Memory B cell (primary cell): ENCODE results near the gene WDR81.
A peak's percentile ranks its signal among the peaks of the same experiment; 100 is the strongest.
"Not testable (repeated sequence)": the region's sequence is repeated elsewhere in the genome, so short reads cannot be mapped to it uniquely, and the experiment has no call there.

Source experiments
- ATAC-seq: fragments of 150-1000 bp; cut with Tn5 transposase; 2 replicates; pipeline ENCODE4 v1.10.0; 2021; ENCODE audit warnings: low read depth, mild to moderate bottlenecking, moderate library complexity
- DNase-seq, 2 donors: peaks; one replicate each; pipeline ENCODE4 v3.0.0; 2022; ENCODE audit warnings: low spot score in 2 of 2
- H3K27ac Mint-ChIP-seq: one replicate; pipeline ENCODE4 v1.8.0; 2022; ENCODE audit warnings: mild to moderate bottlenecking, moderate library complexity, mixed read lengths
- H3K27me3 Mint-ChIP-seq: one replicate; pipeline ENCODE4 v1.8.0; 2022; ENCODE audit warnings: mixed read lengths
- H3K36me3 Mint-ChIP-seq: one replicate; pipeline ENCODE4 v1.8.0; 2022; ENCODE audit warnings: mild to moderate bottlenecking, mixed read lengths
- H3K4me1 Mint-ChIP-seq: one replicate; pipeline ENCODE4 v1.8.0; 2022; ENCODE audit warnings: mixed read lengths
- H3K4me3 Mint-ChIP-seq: one replicate; pipeline ENCODE4 v1.8.0; 2022; ENCODE audit warnings: mild to moderate bottlenecking, moderate library complexity, mixed read lengths
- H3K9me3 Mint-ChIP-seq: one replicate; pipeline ENCODE4 v1.8.0; 2022; ENCODE audit warnings: mixed read lengths

Gene WDR81

DNA sequence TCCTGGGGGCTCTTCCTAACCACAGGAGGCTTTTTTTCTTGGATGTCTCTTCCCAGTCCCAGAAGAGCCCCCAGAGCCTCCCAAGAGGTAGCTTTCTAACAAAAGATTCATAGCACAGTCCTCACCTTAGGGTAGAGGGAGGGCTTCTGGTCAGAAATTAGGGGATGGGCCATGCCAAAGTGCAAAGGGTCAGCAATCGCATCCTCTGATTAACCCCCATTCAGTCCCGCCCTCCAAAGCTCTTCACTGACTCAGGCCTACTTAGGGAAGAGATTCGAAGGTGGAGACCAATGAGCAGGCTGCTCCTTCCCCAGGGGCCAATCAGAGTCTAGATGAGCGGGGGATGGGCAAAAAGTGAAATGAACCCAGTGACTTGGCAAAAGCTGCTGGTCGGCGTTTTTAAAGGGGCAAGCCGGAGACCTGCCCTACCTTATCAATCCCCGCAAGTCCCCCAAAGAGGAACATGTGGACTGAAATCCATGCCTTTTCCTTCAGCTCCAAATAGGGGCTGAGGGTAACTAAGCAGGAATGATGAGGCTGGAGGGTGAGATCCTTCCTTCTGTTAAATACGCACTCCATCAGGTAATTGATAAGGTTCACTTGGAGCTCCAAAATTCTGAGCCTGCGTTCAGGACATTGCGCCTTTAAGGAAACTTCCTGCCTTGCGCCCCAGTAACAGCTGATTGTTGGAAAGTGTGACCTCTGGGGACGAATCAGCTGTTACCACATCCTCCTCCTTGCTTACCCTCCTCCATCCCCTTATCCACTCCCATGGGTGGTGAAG is 7.4 kb upstream of the WDR81 start:
- Mint-ChIP-seq H3K27ac (peak overlapping the region; percentile 94), H3K4me3 (peak overlapping the region; percentile 96), H3K9me3 (no peaks in the 10 kb centered on the region), H3K36me3 (no peaks in the 10 kb centered on the region), H3K27me3 (peaks cover 5% of the 10 kb centered on the region), H3K4me1 (peaks cover 22% of the 10 kb centered on the region)
- DNase-seq (peak; percentile 67 to 81), ATAC-seq (peak; percentile 46)

DNA sequence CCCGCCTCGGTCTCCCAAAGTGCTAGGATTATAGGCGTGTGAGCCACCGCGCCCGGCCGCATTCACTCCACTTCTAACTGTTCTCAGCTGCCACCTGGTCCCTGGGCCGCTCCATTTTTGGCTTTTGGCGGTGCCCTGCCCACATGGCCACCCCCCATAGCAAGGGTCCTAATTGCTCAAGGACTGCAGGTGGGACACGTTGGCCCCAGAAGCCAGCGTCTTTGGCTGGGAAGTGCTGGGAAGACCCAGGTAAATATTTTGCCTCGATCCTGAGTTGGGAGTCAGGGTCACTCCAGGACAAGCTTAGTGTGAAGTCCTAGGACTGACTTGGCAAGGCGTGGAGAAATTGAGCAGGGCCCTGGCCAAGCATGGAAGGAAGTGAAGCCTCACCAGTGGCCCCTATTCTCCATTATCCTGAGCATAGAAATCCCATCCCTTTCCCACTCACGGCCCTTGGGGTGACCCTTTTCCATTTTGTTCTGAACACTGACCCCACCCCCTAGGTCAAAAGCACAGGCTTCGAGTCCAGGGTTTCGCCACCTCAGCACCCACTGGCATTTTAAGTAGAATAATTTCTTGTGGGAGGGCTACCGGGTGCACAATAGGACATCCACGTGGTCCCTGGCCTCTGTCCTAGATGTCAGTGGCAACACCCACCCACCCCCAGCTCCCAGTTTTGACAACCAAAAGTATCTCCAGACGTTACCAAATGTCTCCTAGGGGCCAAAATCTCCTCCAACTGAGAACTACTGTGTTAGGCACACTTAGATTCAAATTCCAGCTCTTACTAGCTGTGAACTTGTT is 5.9 kb upstream of the WDR81 start:
- Mint-ChIP-seq H3K36me3 (no peaks in the 10 kb centered on the region), H3K27ac (no peak overlapping the region), H3K4me1 (peaks cover 29% of the 10 kb centered on the region), H3K9me3 (no peaks in the 10 kb centered on the region), H3K4me3 (no peak overlapping the region), H3K27me3 (peaks cover 5% of the 10 kb centered on the region)
- no peak for DNase-seq
- no peak for ATAC-seq

DNA sequence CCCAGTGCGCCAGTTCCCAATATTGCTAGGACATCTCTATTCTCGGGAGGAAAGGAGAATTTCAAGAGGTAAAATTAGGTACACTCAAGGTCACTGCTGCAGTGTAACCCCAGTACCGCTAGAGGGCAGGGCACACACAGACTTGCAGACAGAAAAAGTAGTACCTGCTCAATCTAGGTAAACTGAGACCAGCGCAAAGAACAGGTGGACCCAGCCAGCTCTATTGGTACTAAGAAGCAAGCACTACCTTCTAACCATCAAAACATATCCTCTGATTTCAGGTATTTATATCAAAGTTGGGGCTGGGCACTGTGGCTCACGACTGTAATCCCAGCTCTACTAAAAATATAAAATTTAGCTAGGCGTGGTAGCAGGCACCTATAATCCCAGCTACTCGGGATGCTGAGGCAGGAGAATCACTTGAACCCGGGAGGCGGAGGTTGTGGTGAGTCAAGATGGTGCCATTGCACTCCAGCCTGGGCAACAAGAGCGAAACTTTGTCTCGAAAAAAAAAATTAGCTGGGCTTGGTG is 3.6 kb upstream of the WDR81 start:
- Mint-ChIP-seq H3K27me3 (no peaks in the 10 kb centered on the region), H3K9me3 (no peaks in the 10 kb centered on the region), H3K4me3 (no peak overlapping the region), H3K36me3 (peaks cover 2% of the 10 kb centered on the region), H3K4me1 (peaks cover 28% of the 10 kb centered on the region), H3K27ac (peak overlapping the region; percentile 53)
- no peak for ATAC-seq
- DNase-seq = peak; percentile 64 to 67

DNA sequence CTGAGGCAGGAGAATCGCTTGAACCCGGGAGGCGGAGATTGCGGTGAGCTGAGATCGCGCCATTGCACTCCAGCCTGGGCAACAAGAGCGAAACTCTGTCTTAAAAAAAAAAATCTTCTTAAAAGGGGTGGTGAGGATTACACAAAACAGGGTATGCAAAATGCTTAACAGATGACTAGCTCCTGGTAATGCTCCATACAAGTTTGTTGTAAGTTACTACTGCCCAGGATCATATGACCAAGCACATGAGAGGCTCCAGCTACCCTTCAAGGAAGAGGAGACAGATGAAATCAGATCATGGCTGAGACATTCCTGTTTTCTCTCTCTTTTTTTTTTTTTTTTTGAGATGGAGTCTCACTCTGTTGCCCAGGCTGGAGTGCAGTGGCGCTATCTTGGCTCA is 2.5 kb upstream of the WDR81 start:
- not testable (repeated sequence) for H3K27me3 Mint-ChIP-seq, H3K9me3 Mint-ChIP-seq, ATAC-seq, DNase-seq, H3K36me3 Mint-ChIP-seq
- H3K4me3 Mint-ChIP-seq = peak overlapping the region; percentile 24
- H3K27ac Mint-ChIP-seq = peak overlapping the region; percentile 96
- peaks cover 25% of the 10 kb centered on the region for H3K4me1 Mint-ChIP-seq

DNA sequence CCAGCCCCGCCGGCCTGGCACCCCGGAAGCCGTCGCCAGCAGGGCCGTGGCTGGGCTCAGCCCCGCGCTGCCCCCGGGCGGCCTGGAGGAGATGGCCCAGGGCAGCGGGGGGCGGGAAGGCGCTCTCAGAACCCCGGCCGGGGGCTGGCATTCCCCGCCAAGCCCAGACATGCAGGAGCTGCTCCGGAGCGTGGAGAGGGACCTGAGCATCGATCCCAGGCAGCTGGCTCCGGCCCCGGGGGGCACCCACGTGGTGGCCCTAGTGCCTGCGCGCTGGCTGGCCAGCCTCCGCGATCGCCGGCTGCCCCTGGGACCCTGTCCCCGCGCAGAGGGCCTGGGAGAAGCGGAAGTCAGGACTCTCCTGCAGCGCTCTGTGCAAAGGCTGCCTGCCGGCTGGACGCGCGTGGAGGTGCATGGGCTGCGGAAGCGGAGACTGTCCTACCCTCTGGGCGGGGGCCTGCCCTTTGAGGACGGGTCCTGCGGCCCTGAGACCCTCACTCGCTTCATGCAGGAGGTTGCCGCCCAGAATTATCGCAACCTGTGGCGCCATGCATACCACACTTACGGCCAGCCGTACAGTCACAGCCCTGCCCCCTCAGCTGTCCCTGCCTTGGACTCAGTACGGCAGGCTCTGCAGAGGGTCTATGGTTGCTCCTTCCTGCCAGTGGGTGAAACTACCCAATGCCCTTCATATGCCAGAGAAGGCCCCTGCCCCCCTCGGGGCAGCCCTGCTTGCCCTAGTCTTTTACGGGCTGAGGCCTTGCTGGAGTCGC is 551 bp downstream of the WDR81 start:
- Mint-ChIP-seq H3K27ac (peak overlapping the region; percentile 31), H3K27me3 (no peaks in the 10 kb centered on the region), H3K4me1 (peaks cover 27% of the 10 kb centered on the region), H3K36me3 (peaks cover 13% of the 10 kb centered on the region), H3K9me3 (no peaks in the 10 kb centered on the region), H3K4me3 (peak overlapping the region; percentile 82)
- DNase-seq = no peak
- peak; percentile 23 for ATAC-seq

DNA sequence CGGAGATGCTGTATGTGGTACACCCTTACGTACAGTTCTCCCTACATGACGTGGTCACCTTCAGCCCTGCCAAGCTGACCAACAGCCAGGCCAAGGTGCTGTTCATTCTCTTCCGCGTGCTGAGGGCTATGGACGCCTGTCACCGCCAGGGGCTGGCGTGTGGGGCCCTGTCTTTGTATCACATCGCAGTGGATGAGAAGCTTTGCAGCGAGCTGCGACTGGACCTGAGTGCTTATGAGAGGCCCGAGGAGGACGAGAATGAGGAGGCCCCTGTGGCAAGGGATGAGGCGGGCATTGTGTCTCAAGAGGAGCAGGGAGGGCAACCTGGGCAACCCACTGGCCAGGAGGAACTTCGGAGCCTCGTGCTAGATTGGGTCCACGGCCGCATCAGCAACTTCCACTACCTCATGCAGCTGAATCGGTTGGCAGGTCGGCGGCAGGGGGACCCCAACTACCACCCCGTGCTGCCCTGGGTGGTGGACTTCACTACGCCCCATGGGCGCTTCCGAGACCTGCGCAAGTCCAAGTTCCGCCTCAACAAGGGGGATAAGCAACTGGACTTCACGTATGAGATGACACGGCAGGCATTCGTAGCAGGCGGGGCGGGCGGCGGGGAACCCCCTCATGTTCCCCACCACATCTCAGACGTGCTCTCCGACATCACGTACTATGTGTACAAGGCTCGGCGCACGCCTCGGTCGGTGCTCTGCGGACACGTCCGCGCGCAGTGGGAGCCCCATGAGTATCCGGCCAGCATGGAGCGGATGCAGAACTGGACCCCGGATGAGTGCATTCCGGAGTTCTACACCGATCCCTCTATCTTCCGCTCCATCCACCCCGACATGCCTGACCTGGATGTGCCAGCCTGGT is 1.4 kb downstream of the WDR81 start:
- DNase-seq = no peak
- peak overlapping the region; percentile 82 for H3K4me3 Mint-ChIP-seq
- H3K9me3 Mint-ChIP-seq = no peaks in the 10 kb centered on the region
- H3K27me3 Mint-ChIP-seq = no peaks in the 10 kb centered on the region
- H3K27ac Mint-ChIP-seq = peak overlapping the region; percentile 31
- H3K36me3 Mint-ChIP-seq = peaks cover 13% of the 10 kb centered on the region
- peaks cover 26% of the 10 kb centered on the region for H3K4me1 Mint-ChIP-seq
- no peak for ATAC-seq

DNA sequence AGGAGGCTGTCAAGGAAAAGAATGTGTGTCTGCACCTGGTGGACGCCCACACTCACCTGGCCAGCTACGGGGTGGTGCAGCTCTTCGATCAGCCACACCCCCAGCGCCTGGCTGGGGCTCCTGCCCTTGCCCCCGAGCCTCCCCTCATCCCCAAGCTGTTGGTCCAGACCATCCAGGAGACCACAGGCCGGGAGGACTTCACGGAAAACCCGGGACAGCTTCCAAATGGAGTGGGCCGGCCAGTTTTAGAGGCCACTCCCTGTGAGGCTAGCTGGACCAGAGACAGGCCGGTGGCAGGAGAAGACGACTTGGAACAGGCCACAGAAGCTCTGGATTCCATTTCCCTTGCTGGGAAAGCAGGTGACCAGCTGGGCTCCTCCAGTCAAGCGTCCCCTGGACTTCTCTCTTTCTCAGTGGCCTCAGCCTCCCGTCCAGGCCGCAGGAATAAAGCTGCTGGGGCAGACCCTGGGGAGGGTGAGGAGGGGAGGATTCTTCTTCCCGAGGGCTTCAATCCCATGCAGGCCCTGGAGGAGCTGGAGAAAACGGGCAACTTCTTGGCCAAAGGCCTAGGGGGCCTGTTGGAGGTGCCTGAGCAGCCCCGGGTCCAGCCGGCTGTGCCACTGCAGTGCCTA is 2.2 kb downstream of the WDR81 start:
- Mint-ChIP-seq H3K27ac (no peak overlapping the region), H3K27me3 (no peaks in the 10 kb centered on the region), H3K4me1 (peaks cover 25% of the 10 kb centered on the region), H3K9me3 (no peaks in the 10 kb centered on the region), H3K36me3 (peaks cover 14% of the 10 kb centered on the region), H3K4me3 (no peak overlapping the region)
- ATAC-seq = no peak
- DNase-seq = no peak

DNA sequence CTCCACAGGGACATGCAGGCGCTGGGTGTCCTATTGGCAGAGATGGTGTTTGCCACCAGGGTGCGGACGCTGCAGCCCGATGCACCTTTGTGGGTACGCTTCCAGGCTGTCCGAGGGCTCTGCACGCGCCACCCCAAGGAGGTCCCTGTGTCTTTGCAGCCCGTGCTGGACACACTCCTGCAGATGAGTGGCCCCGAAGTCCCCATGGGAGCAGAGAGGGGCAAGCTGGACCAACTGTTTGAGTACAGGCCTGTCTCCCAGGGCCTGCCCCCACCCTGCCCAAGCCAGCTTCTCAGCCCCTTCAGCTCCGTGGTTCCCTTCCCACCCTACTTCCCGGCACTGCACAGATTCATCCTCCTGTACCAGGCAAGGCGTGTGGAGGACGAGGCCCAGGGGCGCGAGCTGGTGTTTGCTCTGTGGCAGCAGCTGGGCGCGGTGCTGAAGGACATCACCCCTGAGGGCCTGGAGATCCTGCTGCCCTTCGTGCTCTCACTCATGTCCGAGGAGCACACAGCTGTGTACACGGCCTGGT is 2.8 kb downstream of the WDR81 start:
- no peak for DNase-seq
- Mint-ChIP-seq H3K36me3 (peaks cover 14% of the 10 kb centered on the region), H3K4me3 (no peak overlapping the region), H3K27me3 (no peaks in the 10 kb centered on the region), H3K9me3 (no peaks in the 10 kb centered on the region), H3K4me1 (peaks cover 25% of the 10 kb centered on the region), H3K27ac (no peak overlapping the region)
- ATAC-seq = no peak

DNA sequence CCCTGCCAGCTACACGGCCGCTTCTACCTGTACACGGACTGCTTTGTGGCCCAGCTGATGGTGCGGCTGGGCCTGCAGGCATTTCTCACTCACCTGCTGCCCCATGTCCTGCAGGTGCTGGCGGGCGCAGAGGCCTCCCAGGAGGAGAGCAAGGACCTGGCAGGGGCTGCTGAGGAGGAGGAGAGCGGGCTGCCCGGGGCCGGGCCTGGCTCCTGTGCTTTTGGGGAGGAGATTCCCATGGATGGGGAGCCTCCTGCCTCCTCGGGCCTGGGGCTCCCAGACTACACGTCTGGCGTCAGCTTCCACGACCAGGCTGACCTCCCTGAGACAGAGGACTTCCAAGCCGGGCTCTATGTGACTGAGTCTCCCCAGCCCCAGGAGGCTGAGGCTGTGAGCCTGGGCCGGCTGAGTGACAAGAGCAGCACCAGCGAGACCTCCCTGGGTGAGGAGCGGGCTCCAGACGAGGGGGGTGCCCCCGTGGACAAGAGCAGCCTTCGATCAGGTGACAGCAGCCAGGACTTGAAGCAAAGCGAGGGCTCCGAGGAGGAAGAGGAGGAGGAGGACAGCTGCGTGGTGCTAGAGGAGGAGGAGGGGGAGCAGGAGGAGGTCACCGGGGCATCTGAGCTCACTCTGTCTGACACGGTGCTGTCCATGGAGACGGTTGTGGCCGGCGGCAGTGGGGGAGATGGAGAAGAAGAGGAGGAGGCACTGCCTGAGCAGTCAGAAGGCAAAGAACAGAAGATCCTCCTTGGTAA is 3.5 kb downstream of the WDR81 start:
- Mint-ChIP-seq H3K27ac (no peak overlapping the region), H3K4me1 (peaks cover 27% of the 10 kb centered on the region), H3K27me3 (no peaks in the 10 kb centered on the region), H3K9me3 (no peaks in the 10 kb centered on the region), H3K36me3 (peaks cover 18% of the 10 kb centered on the region), H3K4me3 (peak overlapping the region; percentile 49)
- no peak for DNase-seq
- no peak for ATAC-seq

DNA sequence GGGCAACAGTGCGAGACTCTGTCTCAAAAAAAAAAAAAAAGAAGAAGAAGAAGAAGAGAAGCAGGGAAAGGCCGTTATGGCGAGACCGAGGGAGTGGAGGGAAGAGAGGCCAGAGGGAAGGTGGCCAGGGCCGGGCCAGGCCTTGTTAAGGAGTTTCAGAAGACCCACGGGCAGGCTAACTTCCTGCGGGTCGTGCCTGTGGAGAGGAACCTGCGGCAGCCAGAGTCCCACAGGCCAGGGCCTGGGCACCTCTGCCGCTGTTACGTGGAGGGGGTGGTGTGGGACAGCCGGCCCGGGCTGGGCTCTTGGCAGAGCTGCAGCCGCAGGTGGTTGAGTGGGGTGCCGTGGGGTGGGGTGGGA is 5.4 kb downstream of the WDR81 start:
- ATAC-seq (no peak), DNase-seq (no peak)
- Mint-ChIP-seq H3K36me3 (peaks cover 22% of the 10 kb centered on the region), H3K27ac (peak overlapping the region; percentile 64), H3K27me3 (no peaks in the 10 kb centered on the region), H3K9me3 (no peaks in the 10 kb centered on the region), H3K4me1 (peaks cover 29% of the 10 kb centered on the region), H3K4me3 (peak overlapping the region; percentile 1)

DNA sequence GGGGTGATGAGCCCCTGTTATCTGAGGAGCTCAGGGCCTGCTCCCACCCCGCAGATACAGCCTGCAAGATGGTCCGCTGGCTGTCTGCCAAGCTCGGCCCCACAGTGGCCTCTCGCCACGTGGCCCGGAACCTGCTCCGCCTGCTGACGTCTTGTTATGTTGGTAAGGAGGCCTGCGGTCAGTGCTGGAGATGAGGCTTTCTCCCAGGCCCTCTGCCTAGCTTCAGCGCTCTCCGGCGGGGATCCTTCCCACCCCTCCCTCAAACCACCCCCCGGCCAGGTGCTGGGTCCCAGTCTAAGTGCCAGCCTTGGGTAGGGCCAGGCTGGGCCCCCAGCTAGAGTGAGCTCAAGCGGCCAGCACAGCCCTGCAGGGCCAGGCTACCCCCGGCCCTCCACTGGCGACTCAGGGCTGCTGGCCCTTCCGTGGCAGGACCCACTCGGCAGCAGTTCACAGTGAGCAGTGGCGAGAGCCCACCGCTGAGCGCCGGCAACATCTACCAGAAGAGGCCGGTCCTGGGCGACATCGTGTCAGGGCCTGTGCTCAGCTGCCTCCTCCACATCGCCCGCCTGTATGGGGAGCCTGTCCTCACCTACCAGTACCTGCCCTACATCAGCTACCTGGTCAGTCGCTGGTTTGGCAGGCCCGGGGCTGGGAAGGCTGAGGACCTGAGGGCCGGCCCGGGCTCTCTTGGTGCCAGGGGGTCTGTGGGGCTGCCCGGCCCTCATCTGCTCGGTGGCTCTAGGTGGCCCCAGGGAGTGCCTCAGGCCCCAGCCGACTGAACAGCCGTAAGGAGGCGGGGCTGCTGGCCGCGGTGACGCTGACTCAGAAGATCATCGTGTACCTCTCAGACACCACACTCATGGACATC is 6.1 kb downstream of the WDR81 start:
- no peak overlapping the region for H3K27ac Mint-ChIP-seq
- DNase-seq (no peak), ATAC-seq (no peak)
- no peaks in the 10 kb centered on the region for H3K27me3 Mint-ChIP-seq
- peaks cover 22% of the 10 kb centered on the region for H3K36me3 Mint-ChIP-seq
- no peak overlapping the region for H3K4me3 Mint-ChIP-seq
- no peaks in the 10 kb centered on the region for H3K9me3 Mint-ChIP-seq
- peaks cover 26% of the 10 kb centered on the region for H3K4me1 Mint-ChIP-seq

DNA sequence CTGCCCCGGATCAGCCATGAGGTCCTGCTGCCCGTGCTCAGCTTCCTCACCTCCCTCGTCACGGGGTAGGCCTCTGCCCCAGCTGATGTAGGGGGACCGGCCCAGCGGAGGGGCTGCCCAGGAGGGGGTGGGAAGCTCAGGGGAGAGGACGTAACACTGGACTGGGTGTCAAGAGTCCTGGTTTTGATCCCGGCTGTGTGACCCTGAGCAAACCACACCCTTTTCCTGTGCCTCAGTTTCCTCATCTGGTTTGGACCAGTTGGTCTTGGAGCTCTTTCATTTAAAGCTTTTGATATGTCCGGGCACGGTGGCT is 6.6 kb downstream of the WDR81 start:
- Mint-ChIP-seq H3K9me3 (no peaks in the 10 kb centered on the region), H3K27ac (no peak overlapping the region), H3K36me3 (peaks cover 22% of the 10 kb centered on the region), H3K27me3 (no peaks in the 10 kb centered on the region), H3K4me1 (peaks cover 24% of the 10 kb centered on the region), H3K4me3 (no peak overlapping the region)
- ATAC-seq (no peak), DNase-seq (no peak)
